GM21447 (cell line): ENCODE measurements around the gene WASHC4.

Experiments used
- ATAC-seq: cut with Tn5 transposase; IDR thresholded peaks from one replicate; pipeline ENCODE4 v1.9.1; 2021; ENCODE audit not compliant: unreplicated experiment

The WASHC4 gene

GRCh38 chr12:105107494-105108371, at the start of gene WASHC4:
WASHC4 (plus strand) TSS chr12:105107731; CDS start chr12:105107801, 70 bp downstream.
- ATAC-seq = peak; percentile 85

- no peak for ATAC-seq
These were observed 46.7 kb upstream of the WASHC4 start for GRCh38 chr12:105060715-105061378.

- no peak for ATAC-seq
These were observed 42.9 kb upstream of the WASHC4 start for GRCh38 chr12:105064564-105065178.

- no peak for ATAC-seq
These were observed 40.0 kb upstream of the WASHC4 start for GRCh38 chr12:105067511-105068031.

- ATAC-seq = no peak
These were observed 37.4 kb upstream of the WASHC4 start for GRCh38 chr12:105069936-105070702.

GRCh38 chr12:105071981-105072380, 35.5 kb upstream of the WASHC4 start:
- no peak for ATAC-seq

GRCh38 chr12:105072888-105073488, 34.5 kb upstream of the WASHC4 start:
- no peak for ATAC-seq

- ATAC-seq = no peak
These were observed 31.4 kb upstream of the WASHC4 start for GRCh38 chr12:105076098-105076497.

GRCh38 chr12:105076913-105077312, 30.6 kb upstream of the WASHC4 start:
- ATAC-seq = no peak

- ATAC-seq = no peak
These were observed 30.1 kb upstream of the WASHC4 start for GRCh38 chr12:105077435-105077834.

GRCh38 chr12:105078712-105079570, 28.6 kb upstream of the WASHC4 start:
- no peak for ATAC-seq

GRCh38 chr12:105083031-105083430, 24.5 kb upstream of the WASHC4 start:
- no peak for ATAC-seq

- peak; percentile 54 for ATAC-seq
These were observed 23.9 kb upstream of the WASHC4 start for GRCh38 chr12:105083551-105084105.

GRCh38 chr12:105084251-105085250, 23.0 kb upstream of the WASHC4 start, which contains the start of gene ALDH1L2:
ALDH1L2 (minus strand) TSS chr12:105084458; CDS start chr12:105084436, 22 bp downstream.
- ATAC-seq = peak; percentile 74

GRCh38 chr12:105085501-105085900, 22.0 kb upstream of the WASHC4 start:
- ATAC-seq = no peak

- ATAC-seq = no peak
These were observed 17.7 kb upstream of the WASHC4 start for GRCh38 chr12:105089817-105090216.

- no peak for ATAC-seq
These were observed 17.2 kb upstream of the WASHC4 start for GRCh38 chr12:105090361-105090760.
